Activated naive CD8-positive, alpha-beta T cell treated with anti-CD3 and anti-CD28 coated beads for 36 hours (primary cell): Measurements from ENCODE around the gene TNK2. TPM values are rescaled to one million over a fixed set of nuclear protein-coding genes. Genes with fewer than 3 reads are reported as not detected.
A peak's percentile ranks its signal among the peaks of the same experiment; 100 is the strongest.
"Not testable (repeated sequence)": the region's sequence is repeated elsewhere in the genome, so short reads cannot be mapped to it uniquely, and the experiment has no call there.

Source experiments
- DNase-seq: peaks from one replicate; pipeline ENCODE4 v3.0.0; 2021
- H3K27ac Mint-ChIP-seq: one replicate; pipeline ENCODE4 v1.8.0; 2022; ENCODE audit warnings: mild to moderate bottlenecking, moderate library complexity, mixed read lengths
- H3K27me3 Mint-ChIP-seq: one replicate; pipeline ENCODE4 v1.8.0; 2022; ENCODE audit warnings: mild to moderate bottlenecking, mixed read lengths
- H3K36me3 Mint-ChIP-seq: one replicate; pipeline ENCODE4 v1.8.0; 2021; ENCODE audit warnings: mild to moderate bottlenecking, mixed read lengths
- H3K4me1 Mint-ChIP-seq: one replicate; pipeline ENCODE4 v1.8.0; 2021; ENCODE audit warnings: mixed read lengths
- H3K4me3 Mint-ChIP-seq: one replicate; pipeline ENCODE4 v1.8.0; 2022; ENCODE audit warnings: mild to moderate bottlenecking, moderate library complexity, mixed read lengths
- H3K9me3 Mint-ChIP-seq: one replicate; pipeline ENCODE4 v1.8.0; 2022; ENCODE audit warnings: mixed read lengths
- total RNA-seq, 2 experiments: library from RNA; stranded (reverse); gene quantifications; one replicate each; pipeline ENCODE4 v1.2.3, GENCODE V29; 2021

Gene TNK2
- total RNA-seq, 2 experiments from 2014 or later = 34.6 to 35.1 TPM

DNA sequence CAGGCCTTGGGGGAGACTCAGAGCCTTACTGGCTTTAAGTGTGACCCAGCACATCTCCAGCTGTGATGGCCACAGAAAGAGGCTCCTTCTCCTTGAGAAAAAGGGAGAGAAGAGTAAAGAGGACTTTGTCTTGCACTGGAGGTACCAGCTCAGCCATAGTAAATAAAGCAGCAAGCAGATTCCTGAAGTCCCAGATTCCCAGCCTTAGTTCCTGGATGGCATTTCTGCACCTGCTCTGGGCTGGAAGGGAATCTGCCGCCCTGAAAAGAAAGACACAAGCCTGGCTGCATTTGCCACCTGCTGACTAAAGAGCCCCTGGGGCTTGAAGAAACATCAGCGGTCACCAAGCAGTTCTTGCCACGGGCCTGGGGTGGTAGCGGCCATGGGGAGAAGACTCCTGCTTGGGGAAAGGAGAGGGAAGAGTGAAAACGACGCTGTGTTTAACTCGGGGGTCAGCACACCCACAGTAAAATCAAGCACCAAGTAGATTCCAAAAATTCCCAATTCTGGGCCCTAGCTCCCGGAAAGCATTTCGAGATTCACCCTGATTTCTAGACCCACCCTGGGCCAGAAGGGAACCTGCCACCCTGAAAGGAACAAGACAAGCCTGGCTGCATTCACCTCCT lies 24.2 kb upstream of the TNK2 start:
- Mint-ChIP-seq H3K27me3 (no peaks in the 10 kb centered on the region), H3K4me1 (no peaks in the 10 kb centered on the region), H3K4me3 (no peak overlapping the region), H3K27ac (no peak overlapping the region), H3K36me3 (no peaks in the 10 kb centered on the region), H3K9me3 (no peaks in the 10 kb centered on the region)
- no peak for DNase-seq

DNA sequence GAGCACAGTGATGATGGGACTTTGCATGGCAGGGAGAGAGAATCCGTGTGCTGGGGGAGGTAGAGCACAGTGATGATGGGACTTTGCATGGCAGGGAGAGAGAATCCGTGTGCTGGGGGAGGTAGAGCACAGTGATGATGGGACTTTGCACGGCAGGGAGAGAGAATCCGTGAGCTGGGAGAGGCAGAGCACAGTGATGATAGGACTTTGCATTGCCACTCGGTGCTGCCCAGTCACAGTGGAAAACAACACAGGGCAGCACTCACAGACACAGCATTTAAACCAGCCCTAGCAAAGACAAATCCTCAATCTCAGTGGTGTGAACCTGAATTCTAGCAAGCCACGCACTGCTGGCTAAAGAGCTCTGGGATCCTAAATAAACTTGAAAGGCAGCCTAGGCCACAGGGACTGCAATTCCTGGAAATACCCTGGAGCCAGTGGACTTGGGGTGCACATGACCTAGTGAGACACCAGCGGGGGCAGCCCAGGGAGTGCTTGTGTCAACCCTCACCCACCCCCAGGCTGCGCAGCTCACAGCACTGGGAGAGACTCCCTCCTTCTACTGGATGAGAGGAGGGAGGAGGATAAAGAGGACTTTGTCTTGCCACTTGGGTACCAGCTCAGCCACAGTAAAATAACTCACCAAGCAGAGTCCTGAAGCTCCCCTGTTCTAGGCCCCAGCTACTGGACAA lies 23.4 kb upstream of the TNK2 start:
- H3K27me3 Mint-ChIP-seq = no peaks in the 10 kb centered on the region

DNA sequence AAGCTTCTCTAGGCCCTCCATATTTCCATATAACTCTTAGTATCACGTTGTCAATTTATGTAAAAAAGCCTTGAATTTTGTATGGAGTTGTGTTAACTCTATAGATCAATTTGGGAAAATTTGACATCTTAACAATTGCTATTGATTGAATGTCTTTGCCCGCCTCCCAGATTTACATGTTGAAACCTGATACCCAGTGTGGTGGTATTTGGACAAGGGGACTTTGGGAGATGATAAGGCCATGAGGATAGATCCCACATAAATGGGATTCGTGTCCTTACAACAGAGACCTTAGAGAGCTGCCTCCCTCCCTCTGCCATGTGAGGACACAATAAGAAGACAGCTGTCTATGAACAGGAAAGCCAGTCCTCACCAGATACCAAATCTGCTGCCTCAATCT lies 21.1 kb upstream of the TNK2 start:
- no peaks in the 10 kb centered on the region for H3K36me3 Mint-ChIP-seq
- H3K4me1 Mint-ChIP-seq = no peaks in the 10 kb centered on the region
- no peak overlapping the region for H3K27ac Mint-ChIP-seq
- H3K4me3 Mint-ChIP-seq = no peak overlapping the region
- no peak for DNase-seq
- no peaks in the 10 kb centered on the region for H3K9me3 Mint-ChIP-seq
- no peaks in the 10 kb centered on the region for H3K27me3 Mint-ChIP-seq

More for the DNA sequence above, 23.4 kb upstream of the TNK2 start:
- Mint-ChIP-seq H3K36me3 (no peaks in the 10 kb centered on the region), H3K27ac (no peak overlapping the region), H3K4me1 (no peaks in the 10 kb centered on the region), H3K4me3 (no peak overlapping the region), H3K9me3 (no peaks in the 10 kb centered on the region)
- no peak for DNase-seq

DNA sequence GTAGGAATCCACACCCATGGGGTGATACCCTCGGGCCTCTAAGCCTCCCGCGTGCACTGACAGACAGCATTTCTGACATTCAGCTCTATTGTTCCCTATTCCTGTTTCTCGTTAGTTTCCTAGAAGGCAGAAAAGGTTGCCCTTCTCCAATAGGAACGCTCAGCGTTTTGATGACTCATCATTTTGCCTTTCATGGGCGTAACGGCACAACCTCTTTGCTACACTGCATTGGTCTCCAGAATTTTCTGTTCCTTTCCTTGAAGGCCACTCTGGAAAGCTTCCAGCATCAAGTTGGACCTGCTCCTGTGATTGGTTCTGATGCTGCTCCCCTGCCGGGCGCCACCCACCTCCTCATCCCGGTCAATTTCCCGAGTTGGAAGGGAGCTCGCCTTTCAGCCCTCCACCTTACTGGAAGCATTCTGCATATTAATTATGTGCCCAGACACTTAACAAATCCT lies 13.0 kb upstream of the TNK2 start:
- no peak for DNase-seq
- Mint-ChIP-seq H3K4me1 (no peaks in the 10 kb centered on the region), H3K27me3 (no peaks in the 10 kb centered on the region), H3K4me3 (no peak overlapping the region), H3K27ac (no peak overlapping the region), H3K9me3 (no peaks in the 10 kb centered on the region), H3K36me3 (no peaks in the 10 kb centered on the region)

DNA sequence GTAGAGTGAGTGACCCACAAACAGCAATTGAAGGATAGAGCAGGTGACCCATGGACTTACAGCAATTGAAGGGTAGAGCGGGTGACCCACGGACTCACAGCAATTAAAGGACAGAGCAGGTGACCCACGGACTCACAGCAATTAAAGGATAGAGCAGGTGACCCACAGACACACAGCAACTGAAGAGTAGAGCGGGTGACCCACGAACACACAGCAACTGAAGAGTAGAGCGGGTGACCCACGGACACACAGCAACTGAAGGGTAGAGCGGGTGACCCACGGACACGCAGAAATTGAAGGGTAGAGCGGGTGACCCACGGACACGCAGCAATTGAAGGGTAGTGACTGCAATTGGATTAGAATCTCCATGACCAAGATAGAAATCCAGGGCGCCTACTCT lies 9.8 kb upstream of the TNK2 start:
- no peak overlapping the region for H3K27ac Mint-ChIP-seq

DNA sequence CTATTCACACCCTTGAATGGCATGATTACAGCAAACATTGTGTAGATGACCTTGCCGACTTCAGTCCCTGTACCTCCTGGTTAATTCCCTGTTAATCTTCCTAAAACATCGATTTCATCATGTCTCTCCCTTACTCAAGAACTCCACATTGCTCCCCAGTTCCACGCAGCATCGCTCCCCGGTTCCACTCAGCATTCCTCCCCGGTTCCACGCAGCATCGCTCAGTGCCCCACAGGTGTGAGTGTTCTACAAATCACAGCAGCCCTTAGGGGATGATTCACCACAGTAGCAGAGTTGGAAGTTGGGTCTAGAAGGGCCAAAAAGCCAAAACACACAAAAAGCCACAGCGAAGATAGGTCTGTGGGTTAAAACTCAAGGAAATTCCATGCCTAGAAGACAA lies 8.6 kb upstream of the TNK2 start:
- Mint-ChIP-seq H3K9me3 (no peaks in the 10 kb centered on the region), H3K4me3 (no peak overlapping the region), H3K4me1 (peaks cover 9% of the 10 kb centered on the region), H3K27ac (no peak overlapping the region), H3K36me3 (no peaks in the 10 kb centered on the region), H3K27me3 (no peaks in the 10 kb centered on the region)
- DNase-seq = no peak

More for the DNA sequence above, 9.8 kb upstream of the TNK2 start:
- Mint-ChIP-seq H3K4me3 (no peak overlapping the region), H3K4me1 (peaks cover 9% of the 10 kb centered on the region), H3K36me3 (no peaks in the 10 kb centered on the region), H3K9me3 (no peaks in the 10 kb centered on the region), H3K27me3 (no peaks in the 10 kb centered on the region)
- no peak for DNase-seq

DNA sequence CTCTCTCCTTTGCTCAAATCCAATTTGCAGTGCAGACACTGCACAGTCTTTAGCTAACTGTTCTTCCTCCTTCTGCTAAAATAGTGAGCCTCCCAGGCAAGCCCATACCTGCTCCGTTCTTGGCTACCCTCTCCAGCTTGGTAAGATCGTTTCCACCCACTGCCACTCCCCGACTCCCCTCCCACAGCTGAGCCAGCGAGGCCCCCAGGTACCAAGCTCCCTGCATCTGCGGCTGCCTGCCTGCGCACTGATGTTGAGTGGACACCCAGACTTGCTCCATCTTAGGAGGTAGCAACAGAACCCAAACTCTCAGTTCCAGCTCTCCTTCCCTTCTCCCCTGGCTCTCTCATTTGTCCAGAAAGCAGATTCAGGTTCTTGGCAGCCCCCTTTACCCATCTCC lies 7.9 kb upstream of the TNK2 start:
- Mint-ChIP-seq H3K9me3 (no peaks in the 10 kb centered on the region), H3K4me1 (peaks cover 9% of the 10 kb centered on the region), H3K36me3 (no peaks in the 10 kb centered on the region), H3K27ac (no peak overlapping the region), H3K4me3 (no peak overlapping the region), H3K27me3 (no peaks in the 10 kb centered on the region)
- no peak for DNase-seq

DNA sequence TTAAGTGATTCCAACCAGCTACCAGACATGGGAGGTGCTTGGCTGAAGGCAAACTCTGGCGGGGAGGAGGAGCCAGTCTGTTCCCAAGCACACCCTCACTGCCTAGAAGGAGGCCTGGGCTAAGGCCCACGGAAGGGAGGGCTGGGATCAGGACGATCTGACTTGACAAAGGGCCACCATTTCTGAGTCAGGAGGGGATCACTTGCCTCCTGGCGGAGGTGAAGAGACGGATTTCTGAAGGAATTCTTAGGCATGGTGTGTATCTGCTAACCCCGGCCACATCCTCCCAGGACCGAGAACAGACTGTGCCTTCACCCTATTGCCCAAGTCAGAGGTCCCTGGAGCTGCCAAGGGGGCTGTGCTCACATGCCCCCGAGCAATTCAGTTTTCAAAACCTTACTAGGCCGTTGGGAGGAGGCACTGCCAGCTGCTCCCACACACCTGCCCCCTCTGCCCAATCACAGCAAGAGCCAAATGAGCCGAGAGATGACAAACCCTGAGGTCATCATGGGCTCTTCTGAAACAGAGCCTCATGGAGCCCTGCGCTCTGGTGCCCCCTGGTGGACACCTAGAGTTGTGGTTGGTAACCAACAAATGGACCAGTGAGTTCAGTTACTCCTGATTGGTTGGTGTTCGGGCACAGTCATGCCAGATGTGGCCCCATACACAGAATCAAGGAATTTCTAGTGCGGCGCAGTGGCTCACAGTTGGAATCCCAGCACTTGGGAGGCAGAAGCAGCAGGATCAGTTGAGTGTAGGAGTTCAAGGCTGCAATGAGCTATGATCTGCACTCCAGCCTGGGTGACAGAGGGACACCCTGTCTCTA lies 6.5 kb upstream of the TNK2 start:
- DNase-seq = peak; percentile 93

DNA sequence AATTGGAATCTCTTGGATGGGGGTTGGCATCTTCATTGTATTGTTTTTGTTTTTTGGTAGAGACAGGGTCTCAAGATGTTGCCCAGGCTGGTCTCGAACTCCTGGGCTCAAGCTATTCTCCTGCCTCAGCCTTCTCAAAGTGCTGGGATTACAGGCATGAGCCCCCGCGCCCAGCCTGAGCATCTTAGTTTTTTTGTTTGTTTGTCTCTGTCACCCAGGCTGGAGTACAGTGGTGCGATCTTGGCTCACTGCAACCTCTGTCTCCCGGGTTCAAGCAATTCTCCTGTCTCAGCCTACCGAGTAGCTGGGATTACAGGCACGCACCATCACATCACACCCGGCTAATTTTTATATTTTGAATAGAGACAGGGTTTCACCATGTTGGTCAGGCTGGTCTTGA lies 5.8 kb upstream of the TNK2 start:
- not testable (repeated sequence) for DNase-seq, H3K27me3 Mint-ChIP-seq, H3K4me3 Mint-ChIP-seq, H3K4me1 Mint-ChIP-seq, H3K9me3 Mint-ChIP-seq, H3K36me3 Mint-ChIP-seq
- peak overlapping the region; percentile 69 for H3K27ac Mint-ChIP-seq

More for the DNA sequence above, 6.5 kb upstream of the TNK2 start:
- H3K9me3 Mint-ChIP-seq = no peaks in the 10 kb centered on the region
- no peaks in the 10 kb centered on the region for H3K36me3 Mint-ChIP-seq
- H3K27ac Mint-ChIP-seq = peak overlapping the region; percentile 69
- peaks cover 9% of the 10 kb centered on the region for H3K4me1 Mint-ChIP-seq
- H3K27me3 Mint-ChIP-seq = no peaks in the 10 kb centered on the region
- H3K4me3 Mint-ChIP-seq = no peak overlapping the region

DNA sequence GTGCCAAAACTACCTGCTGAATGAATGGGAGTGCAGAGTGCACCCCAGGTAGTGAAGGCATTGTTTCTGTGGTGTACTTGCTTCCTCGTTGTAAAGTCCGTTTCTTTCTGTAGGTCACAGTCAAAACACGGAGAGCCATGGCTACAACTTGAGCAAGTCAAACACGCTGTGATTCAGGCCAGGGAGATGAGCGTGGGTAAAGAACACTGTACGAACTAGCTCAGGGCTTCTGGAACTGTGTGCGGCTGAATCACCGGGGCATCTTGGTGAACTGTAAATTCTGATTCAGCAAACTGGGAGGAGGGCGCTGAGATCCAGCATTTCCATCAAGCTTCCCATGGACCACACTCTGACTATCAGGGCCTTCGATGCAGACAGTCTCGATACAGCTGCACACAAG lies 5.0 kb upstream of the TNK2 start:
- H3K4me1 Mint-ChIP-seq = peaks cover 9% of the 10 kb centered on the region
- H3K36me3 Mint-ChIP-seq = no peaks in the 10 kb centered on the region
- H3K27me3 Mint-ChIP-seq = no peaks in the 10 kb centered on the region
- no peak for DNase-seq
- no peak overlapping the region for H3K27ac Mint-ChIP-seq
- no peak overlapping the region for H3K4me3 Mint-ChIP-seq
- H3K9me3 Mint-ChIP-seq = no peaks in the 10 kb centered on the region

DNA sequence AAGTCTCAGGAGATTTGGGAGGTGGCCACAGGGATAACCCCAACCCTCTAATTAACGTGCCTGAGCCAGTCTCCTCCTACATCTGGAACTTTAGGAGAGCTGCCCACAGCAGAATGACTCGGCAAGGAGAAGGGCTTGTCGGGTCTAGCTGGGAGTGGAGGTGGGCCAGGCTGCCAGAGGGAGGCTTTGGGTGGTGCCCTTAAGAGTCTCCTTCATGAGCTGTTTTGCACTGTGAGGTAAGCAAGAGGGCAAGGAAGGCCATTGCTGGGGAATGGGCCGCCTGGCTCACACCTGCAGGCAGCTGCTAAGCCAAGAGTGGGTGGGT lies 3.6 kb upstream of the TNK2 start:
- no peaks in the 10 kb centered on the region for H3K36me3 Mint-ChIP-seq
- H3K4me1 Mint-ChIP-seq = peaks cover 20% of the 10 kb centered on the region
- no peaks in the 10 kb centered on the region for H3K9me3 Mint-ChIP-seq
- no peak overlapping the region for H3K4me3 Mint-ChIP-seq
- DNase-seq = no peak
- no peak overlapping the region for H3K27ac Mint-ChIP-seq
- no peaks in the 10 kb centered on the region for H3K27me3 Mint-ChIP-seq

DNA sequence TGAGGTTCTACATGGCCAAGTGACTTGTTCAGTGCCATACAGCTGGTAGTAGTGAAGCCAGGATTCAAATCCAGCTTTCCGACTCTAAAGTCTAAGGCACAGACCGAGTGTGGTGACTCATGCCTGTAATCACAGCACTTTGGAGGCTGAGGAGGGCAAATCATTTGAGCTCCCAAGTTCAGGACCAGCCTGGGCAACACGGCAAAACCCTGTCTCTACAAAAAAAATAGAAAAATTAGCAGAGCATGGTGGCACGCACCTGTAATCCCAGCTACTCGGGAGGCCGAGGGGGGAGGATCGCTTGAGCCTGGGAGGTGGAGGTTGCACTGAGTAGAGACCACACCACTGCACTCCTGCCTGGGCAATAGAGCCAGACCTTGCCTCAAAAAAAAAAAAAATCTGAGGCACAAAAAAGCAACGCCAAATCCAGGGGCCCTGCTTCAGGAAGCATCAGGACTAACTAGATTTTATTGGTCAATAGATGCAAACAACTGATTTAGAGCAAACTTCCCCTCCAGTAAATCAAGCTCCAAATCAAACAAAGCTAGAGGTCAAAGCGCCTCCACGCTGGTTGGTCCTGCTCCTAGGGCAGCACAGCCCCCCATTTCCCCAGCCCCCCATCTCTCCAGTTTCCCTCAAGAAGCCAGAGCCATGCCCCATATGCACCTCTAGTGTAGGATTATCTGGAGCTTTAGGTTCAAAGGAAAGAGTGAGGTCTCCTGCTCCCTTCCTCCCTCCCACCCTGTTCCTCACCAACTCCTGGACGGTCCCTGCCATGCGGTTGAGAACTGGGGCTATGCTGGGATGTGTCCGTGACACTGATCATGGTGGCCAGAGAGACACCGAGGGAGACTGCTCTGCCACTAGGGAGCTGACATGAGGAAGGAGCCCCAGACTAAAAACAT lies 2.9 kb upstream of the TNK2 start:
- no peaks in the 10 kb centered on the region for H3K9me3 Mint-ChIP-seq
- H3K36me3 Mint-ChIP-seq = peaks cover 2% of the 10 kb centered on the region
- no peaks in the 10 kb centered on the region for H3K27me3 Mint-ChIP-seq
- no peak overlapping the region for H3K27ac Mint-ChIP-seq
- no peak overlapping the region for H3K4me3 Mint-ChIP-seq
- H3K4me1 Mint-ChIP-seq = peaks cover 26% of the 10 kb centered on the region
- DNase-seq = no peak

DNA sequence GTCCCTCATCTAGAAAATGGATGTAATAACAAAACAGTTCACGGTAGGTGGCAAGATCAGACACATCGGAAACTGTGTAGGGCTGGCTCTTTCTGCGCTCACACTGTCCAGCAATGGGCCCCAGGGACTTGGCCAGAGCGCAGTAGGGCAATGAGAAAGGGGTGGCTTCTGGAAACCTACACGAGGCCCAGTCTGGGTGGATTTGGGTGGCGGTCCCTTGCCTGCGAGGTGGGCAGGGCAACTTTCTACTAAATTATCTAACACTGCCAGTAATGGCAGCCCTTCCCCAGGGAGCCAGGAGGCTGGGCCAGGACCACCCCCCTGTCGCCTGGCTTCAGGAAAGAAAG lies 2.1 kb upstream of the TNK2 start:
- Mint-ChIP-seq H3K36me3 (peaks cover 9% of the 10 kb centered on the region), H3K4me3 (peak overlapping the region; percentile 74), H3K9me3 (no peaks in the 10 kb centered on the region), H3K27me3 (no peaks in the 10 kb centered on the region), H3K27ac (no peak overlapping the region), H3K4me1 (peaks cover 35% of the 10 kb centered on the region)
- DNase-seq = no peak

DNA sequence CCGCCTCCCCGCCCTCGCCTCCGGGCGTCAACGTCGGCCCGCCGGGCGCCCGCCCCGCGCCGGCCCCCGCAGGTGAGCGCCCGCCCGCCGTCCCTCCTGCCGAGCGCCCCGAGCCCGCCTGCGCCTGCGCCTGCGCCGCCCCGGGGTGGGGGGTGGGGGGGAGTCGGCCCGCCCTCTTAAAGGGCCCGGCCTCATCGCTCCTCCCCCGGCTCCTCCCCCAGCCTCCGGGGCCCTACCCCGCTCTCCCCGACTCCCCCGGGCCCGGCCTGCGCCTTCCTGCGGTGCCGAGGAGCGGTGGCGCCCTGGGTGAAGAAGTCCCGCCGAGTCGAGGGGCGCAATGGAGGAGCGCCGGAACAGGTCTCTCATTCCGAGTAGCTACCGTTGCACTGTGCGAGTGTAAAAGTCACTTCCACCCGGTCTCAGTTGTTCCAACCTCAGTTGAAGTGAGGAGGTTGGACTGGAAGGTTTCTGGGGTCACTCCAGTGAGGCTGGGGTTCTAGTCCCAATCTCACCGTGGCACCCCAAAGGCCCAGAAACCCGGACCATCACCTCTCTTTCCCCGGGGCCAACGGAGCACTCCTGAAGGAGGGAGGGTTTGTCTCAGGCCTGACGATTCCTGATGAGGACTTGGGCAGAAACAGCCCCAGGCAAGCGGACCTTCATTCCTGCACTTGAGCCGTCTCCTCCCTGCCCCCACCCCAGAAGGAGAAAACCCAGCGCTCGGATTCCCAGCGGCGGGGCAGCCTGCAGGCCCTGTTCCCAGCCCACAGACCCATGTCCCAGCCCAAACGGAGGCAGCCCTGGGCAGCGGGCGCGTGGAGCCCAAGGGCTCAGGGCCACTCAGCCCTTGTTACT lies 1.5 kb upstream of the TNK2 start:
- Mint-ChIP-seq H3K9me3 (no peaks in the 10 kb centered on the region), H3K27ac (peak overlapping the region; percentile 74), H3K4me3 (peak overlapping the region; percentile 74), H3K27me3 (no peaks in the 10 kb centered on the region), H3K36me3 (peaks cover 13% of the 10 kb centered on the region), H3K4me1 (peaks cover 35% of the 10 kb centered on the region)
- DNase-seq = peak; percentile 87
